ENCODE data around the gene BRF1.

BRF1 gene

DNA sequence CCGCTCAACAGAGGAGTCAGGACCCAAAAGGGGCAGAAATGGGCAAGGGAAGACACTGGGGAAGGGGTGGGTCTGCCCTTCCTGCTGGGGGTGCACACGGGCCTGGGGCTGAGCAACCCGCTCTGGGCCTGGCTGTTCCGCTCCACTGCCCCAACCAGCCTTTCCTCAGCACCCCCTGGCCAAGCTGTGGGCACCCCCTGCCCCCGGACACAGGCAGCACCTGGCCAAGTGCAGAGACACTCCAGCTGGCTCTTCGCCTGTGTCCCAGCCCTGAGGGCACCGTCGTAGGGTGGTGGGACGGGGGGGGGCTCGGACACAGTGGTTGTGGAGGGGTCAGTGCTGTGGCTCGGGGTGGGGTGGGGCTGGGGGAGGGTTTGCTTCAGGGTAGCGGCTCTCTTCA, 24.1 kb upstream of the BRF1 start:
- no peak overlapping the region for H3K4me2 ChIP-seq (ENCODE audit: low read depth, low read length, poor library complexity, severe bottlenecking)
- no peaks in the 10 kb centered on the region for H3K9me2 ChIP-seq (replicated peaks; ENCODE audit: insufficient read depth, low read length)
- no peak overlapping the region for H3K4me3 ChIP-seq (ENCODE audit: insufficient read depth, low read length, poor library complexity, severe bottlenecking)
- no peaks in the 10 kb centered on the region for H3F3A ChIP-seq (ENCODE audit: insufficient read depth)
- peaks cover 6% of the 10 kb centered on the region; the same call in 1 of the 2 replicates for H4K20me1 ChIP-seq (ENCODE audit: low read depth, low read length)
- no peaks in the 10 kb centered on the region for H3K9me3 ChIP-seq (ENCODE audit: insufficient read depth, low read length)
- TF ChIP-seq EZH2phosphoT487 (conservative IDR thresholded peaks at IDR 0.05; ENCODE audit: low read length), result no peak
- TF ChIP-seq, protein P1, sequence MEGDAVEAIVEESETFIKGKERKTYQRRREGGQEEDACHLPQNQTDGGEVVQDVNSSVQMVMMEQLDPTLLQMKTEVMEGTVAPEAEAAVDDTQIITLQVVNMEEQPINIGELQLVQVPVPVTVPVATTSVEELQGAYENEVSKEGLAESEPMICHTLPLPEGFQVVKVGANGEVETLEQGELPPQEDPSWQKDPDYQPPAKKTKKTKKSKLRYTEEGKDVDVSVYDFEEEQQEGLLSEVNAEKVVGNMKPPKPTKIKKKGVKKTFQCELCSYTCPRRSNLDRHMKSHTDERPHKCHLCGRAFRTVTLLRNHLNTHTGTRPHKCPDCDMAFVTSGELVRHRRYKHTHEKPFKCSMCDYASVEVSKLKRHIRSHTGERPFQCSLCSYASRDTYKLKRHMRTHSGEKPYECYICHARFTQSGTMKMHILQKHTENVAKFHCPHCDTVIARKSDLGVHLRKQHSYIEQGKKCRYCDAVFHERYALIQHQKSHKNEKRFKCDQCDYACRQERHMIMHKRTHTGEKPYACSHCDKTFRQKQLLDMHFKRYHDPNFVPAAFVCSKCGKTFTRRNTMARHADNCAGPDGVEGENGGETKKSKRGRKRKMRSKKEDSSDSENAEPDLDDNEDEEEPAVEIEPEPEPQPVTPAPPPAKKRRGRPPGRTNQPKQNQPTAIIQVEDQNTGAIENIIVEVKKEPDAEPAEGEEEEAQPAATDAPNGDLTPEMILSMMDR (IDR thresholded peaks at IDR 0.05; ENCODE audit: insufficient read depth, low read length, poor library complexity, severe bottlenecking), result no peak
- H3K27me3 ChIP-seq (ENCODE audit: low read length), result no peaks in the 10 kb centered on the region
- no peak overlapping the region for H3K27ac ChIP-seq (ENCODE audit: low read depth, low read length)
- no peaks in the 10 kb centered on the region for H3K36me3 ChIP-seq (ENCODE audit: low read length)
- H2AFZ ChIP-seq (ENCODE audit: low read depth, low read length, severe bottlenecking), result no peak overlapping the region
- H3K9ac ChIP-seq (ENCODE audit: low read length), result no peak overlapping the region
- peaks cover 4% of the 10 kb centered on the region; the same call in 1 of the 2 replicates for H3K79me2 ChIP-seq (ENCODE audit: insufficient read depth, low read length)

DNA sequence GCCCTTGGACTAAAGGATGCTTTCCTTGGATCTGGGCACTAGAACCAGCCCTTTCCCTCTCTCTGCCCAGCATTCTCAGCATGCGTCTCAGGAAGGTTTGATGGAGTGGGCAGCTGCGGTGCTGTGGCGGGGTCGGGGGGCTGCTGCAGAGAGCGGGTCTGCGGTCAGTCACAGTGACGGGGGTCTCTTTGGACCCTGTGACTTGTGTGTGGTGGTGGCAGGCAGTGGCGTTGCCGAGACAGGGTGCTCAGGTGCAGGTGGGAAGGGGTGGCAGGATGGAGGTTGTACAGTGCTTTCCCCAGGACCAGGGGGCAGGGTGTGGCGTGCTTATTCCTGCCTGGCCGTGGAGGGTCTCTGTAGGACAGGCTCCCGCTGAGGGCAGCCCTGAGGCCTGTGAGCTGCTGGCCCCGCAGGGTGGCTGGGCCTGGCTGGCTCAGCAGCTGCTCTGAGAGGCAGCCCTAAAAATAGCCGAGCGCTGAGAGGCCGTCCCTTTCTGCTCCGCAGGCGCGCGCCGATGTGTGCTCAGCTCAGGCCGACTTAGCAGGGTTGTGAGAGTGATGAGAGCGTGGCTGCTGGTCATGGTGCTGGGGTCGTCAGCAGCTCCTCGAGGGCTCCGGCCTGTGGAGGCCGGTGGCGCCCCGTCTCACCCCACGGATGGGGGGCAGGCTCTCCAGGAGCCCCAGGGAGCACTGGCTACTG, 23.4 kb upstream of the BRF1 start:
- H3K36me3 ChIP-seq (ENCODE audit: low read length), result no peaks in the 10 kb centered on the region
- no peak overlapping the region for H3K4me2 ChIP-seq (ENCODE audit: low read depth, low read length, poor library complexity, severe bottlenecking)
- TF ChIP-seq EZH2phosphoT487 (conservative IDR thresholded peaks at IDR 0.05; ENCODE audit: low read length), result no peak
- TF ChIP-seq, protein P1 (IDR thresholded peaks at IDR 0.05; ENCODE audit: insufficient read depth, low read length, poor library complexity, severe bottlenecking), result no peak
- no peak overlapping the region for H3K27ac ChIP-seq (ENCODE audit: low read depth, low read length)
- H3K4me3 ChIP-seq (ENCODE audit: insufficient read depth, low read length, poor library complexity, severe bottlenecking), result no peak overlapping the region
- no peaks in the 10 kb centered on the region for H3K9me2 ChIP-seq (replicated peaks; ENCODE audit: insufficient read depth, low read length)
- no peak overlapping the region for H3K9ac ChIP-seq (ENCODE audit: low read length)
- H3K79me2 ChIP-seq (ENCODE audit: insufficient read depth, low read length), result peaks cover 4% of the 10 kb centered on the region; the same call in 1 of the 2 replicates
- H4K20me1 ChIP-seq (ENCODE audit: low read depth, low read length), result peaks cover 6% of the 10 kb centered on the region; the same call in 1 of the 2 replicates
- no peaks in the 10 kb centered on the region for H3K27me3 ChIP-seq (ENCODE audit: low read length)
- no peak overlapping the region for H2AFZ ChIP-seq (ENCODE audit: low read depth, low read length, severe bottlenecking)
- no peaks in the 10 kb centered on the region for H3K9me3 ChIP-seq (ENCODE audit: insufficient read depth, low read length)
- no peaks in the 10 kb centered on the region for H3F3A ChIP-seq (ENCODE audit: insufficient read depth)

- Histone ChIP-seq H3K27ac (ENCODE audit: low read depth, low read length) (no peak overlapping the region), H3K36me3 (ENCODE audit: low read length) (no peaks in the 10 kb centered on the region), H3K27me3 (ENCODE audit: low read length) (no peaks in the 10 kb centered on the region), H2AFZ (ENCODE audit: low read depth, low read length, severe bottlenecking) (no peak overlapping the region), H3K9me2 (replicated peaks; ENCODE audit: insufficient read depth, low read length) (no peaks in the 10 kb centered on the region), H3K9ac (ENCODE audit: low read length) (no peak overlapping the region), H3K9me3 (ENCODE audit: insufficient read depth, low read length) (no peaks in the 10 kb centered on the region), H3K4me3 (ENCODE audit: insufficient read depth, low read length, poor library complexity, severe bottlenecking) (no peak overlapping the region), H3K79me2 (ENCODE audit: insufficient read depth, low read length) (peaks cover 4% of the 10 kb centered on the region; the same call in 1 of the 2 replicates), H3K4me2 (ENCODE audit: low read depth, low read length, poor library complexity, severe bottlenecking) (no peak overlapping the region), H3F3A (ENCODE audit: insufficient read depth) (no peaks in the 10 kb centered on the region), H4K20me1 (ENCODE audit: low read depth, low read length) (peaks cover 6% of the 10 kb centered on the region; the same call in 1 of the 2 replicates)
- TF ChIP-seq, protein P1 (IDR thresholded peaks at IDR 0.05; ENCODE audit: insufficient read depth, low read length, poor library complexity, severe bottlenecking), result no peak
- no peak for TF ChIP-seq EZH2phosphoT487 (conservative IDR thresholded peaks at IDR 0.05; ENCODE audit: low read length)
Measured at GRCh38 chr14:105323663-105324062, 22.9 kb upstream of the BRF1 start.

Measured in SU-DHL-6 (cell line).